Measurements from ENCODE around the gene NINJ1.

- TF ChIP-seq GATA2 (IDR thresholded peaks at IDR 0.05; ENCODE audit: low read depth, low read length) (no peak), GATA3 (IDR thresholded peaks at IDR 0.05; ENCODE audit: low read depth, low read length) (no peak)
Measured at GRCh38 chr9:93099551-93100275, 34.3 kb downstream of the NINJ1 start.
